MM.1S (cell line): ENCODE measurements around the gene ETV4.

ENCODE experiments used
- CTCF ChIP-seq: fragments of 300-600 bp; sonication (generic); IDR thresholded peaks from 2 replicates; pipeline ENCODE4 v1.5.1; 2016; ENCODE audit warnings: antibody characterized with exemption, low read length, mixed read lengths
- EZH2 ChIP-seq: fragments of 300-600 bp; sonication (generic); optimal IDR thresholded peaks from 2 replicates; pipeline ENCODE3; 2017; ENCODE audit warnings: low read depth, mild to moderate bottlenecking, antibody characterized with exemption, low read length, mixed read lengths
- EZH2phosphoT487 ChIP-seq: fragments of 300-600 bp; sonication (generic); IDR thresholded peaks from 2 replicates; pipeline ENCODE4 v1.6.1; 2018; ENCODE audit warnings: antibody characterized with exemption, low read length

- no peak for TF ChIP-seq CTCF
- TF ChIP-seq EZH2, result no peak
- TF ChIP-seq EZH2phosphoT487, result no peak
These were observed 41.5 kb upstream of the ETV4 start for GRCh38 chr17:43587647-43588046.
